GM12874 (cell line): ENCODE measurements around the gene VAC14.

Source experiments
- TF ChIP-seq, protein P1 (sequence below): IDR thresholded peaks from 2 replicates; pipeline ENCODE4 v1.5.1; 2011; ENCODE audit warnings: low read depth, mild to moderate bottlenecking, control low read depth, low read length, moderate library complexity; ENCODE audit not compliant: insufficient read depth

Gene VAC14

GRCh38 chr16:70800781-70801480 is at the start of gene VAC14:
Gene VAC14, minus strand, starts transcription at chr16:70801158. Its CDS starts 258 bp downstream, at chr16:70800900.
- TF ChIP-seq, protein P1, sequence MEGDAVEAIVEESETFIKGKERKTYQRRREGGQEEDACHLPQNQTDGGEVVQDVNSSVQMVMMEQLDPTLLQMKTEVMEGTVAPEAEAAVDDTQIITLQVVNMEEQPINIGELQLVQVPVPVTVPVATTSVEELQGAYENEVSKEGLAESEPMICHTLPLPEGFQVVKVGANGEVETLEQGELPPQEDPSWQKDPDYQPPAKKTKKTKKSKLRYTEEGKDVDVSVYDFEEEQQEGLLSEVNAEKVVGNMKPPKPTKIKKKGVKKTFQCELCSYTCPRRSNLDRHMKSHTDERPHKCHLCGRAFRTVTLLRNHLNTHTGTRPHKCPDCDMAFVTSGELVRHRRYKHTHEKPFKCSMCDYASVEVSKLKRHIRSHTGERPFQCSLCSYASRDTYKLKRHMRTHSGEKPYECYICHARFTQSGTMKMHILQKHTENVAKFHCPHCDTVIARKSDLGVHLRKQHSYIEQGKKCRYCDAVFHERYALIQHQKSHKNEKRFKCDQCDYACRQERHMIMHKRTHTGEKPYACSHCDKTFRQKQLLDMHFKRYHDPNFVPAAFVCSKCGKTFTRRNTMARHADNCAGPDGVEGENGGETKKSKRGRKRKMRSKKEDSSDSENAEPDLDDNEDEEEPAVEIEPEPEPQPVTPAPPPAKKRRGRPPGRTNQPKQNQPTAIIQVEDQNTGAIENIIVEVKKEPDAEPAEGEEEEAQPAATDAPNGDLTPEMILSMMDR: no peak

DNA sequence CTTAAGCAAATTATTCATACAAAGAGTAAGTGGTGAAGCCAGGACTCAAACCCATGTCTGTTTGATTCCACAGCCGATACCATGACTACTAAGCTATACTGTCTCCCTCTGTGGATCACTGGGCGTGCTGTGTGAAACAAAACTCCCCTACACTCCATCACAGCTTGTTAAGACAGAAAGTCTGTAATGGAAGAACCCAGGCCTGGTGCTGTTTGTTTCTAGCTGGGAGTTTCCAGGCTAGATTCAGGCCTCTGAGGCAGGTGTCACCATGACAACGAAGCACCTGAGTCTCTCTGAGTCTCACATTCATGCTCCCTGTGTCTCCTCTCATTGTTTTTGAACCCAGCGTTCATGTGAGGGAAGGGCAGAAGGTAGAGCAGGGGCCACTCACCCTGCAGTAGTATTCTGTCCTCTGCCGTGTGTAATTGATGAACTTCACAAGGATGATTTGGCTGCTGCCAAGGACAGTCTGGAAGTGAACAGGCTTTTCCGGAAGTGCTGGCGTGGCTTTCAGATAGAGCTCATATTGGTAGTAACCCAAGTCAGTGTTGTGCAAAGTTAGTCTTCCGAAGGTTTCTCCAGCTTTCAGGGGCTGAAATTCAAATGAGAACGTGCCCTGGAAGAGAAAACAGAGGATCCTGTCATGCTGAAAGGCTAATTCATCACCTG is 8.6 kb upstream of the VAC14 start:
- TF ChIP-seq, protein P1: no peak

DNA sequence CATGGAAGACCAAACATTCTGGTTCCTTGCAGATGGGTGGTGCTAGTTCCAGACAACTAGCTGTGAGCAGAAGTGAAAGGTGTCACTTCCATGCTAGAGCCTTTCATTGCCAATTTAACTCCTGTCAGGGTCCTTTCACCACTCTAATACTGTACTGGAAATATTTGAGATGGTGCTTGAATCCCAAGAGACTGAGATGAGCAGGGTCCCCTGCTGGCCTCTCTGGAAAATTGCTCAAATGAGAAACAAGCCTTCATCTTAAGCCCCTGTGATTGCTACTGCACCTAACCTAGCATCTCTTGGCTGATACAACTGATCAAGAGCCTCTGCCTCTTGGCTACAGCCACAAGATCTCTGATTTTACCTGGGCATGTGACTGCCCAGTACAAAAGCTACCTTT is 7.4 kb upstream of the VAC14 start:
- TF ChIP-seq, protein P1: peak; percentile 25; the same call in 1 of the 2 replicates

DNA sequence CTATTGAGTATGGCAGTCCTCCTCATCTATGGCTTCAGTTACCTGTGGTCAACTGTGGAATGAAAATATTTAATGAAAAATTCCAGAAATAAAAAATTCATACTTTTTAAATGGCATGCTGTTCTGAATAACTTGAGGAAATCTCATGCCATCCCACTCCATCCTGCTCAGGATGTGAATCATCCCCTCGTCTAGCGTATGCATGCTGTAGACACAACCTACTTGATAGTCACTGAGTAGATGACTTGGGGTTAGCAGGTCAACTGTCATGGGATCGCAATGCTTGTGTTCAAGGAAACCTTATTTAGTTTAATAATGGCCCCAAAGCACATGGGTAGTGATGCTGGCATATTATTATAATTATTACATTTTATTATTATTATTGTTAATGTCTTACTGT is 4.8 kb upstream of the VAC14 start:
- TF ChIP-seq, protein P1: no peak

- TF ChIP-seq, protein P1: no peak
These were observed 4.4 kb upstream of the VAC14 start for GRCh38 chr16:70805380-70805779.

GRCh38 chr16:70804734-70805169 is 3.8 kb upstream of the VAC14 start:
- TF ChIP-seq, protein P1: no peak

DNA sequence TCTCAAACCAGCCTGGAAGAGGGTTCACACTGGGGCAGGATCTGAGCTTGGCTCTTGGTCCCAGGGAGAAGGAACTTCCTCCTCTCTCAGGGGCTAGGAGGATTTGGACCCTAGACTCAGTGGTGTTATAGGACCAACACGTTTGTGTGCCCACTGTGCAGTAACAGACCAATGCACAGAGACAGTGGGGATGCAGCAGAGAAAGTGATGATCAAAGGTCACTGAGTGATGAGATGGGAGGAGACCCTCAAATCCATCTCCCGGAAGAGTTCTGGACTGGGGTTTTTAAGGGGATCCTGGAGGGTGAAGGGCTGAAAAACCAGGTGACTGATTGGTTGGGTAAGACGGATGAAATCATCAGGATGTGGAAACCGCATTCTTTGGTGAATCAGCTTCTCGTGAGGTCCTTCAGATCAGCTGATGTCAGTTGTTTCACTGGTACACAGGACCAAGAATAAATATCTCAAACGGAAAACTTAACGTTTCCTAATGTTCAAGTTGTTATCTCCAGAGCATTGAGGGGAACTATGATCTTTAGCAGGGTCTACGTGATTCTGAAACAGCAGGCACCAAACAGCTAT is 3.3 kb upstream of the VAC14 start:
- TF ChIP-seq, protein P1: no peak
